ENCODE measurements around the gene DNAJB4.
"Not testable (repeated sequence)": the region's sequence is repeated elsewhere in the genome, so short reads cannot be mapped to it uniquely, and the experiment has no call there.

DNAJB4 gene

DNA sequence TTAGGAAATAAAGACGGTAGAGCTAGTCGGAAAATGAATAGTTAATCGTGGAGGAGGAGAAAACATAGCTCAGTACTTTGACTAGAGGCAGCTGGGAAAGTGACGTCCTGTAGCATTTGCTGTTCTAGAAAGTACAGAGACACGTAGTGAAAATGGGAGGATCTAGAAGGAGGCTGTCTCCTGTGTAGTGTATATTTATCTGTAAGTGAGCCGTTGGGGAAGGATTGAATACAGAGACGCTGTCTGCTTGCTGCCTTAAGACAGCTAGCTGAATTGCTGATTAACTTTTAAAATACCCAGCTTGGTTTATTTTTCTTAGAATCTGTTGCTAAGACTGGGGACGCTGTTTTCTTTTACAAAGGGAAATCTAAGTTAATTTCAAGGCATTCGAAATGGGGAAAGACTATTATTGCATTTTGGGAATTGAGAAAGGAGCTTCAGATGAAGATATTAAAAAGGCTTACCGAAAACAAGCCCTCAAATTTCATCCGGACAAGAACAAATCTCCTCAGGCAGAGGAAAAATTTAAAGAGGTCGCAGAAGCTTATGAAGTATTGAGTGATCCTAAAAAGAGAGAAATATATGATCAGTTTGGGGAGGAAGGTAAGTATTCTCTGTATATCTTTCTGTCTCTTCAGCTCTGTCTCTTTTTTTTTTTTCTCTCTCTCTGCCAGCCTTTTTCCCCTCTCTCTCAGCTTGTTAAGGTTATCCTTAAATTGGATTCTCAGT is at the start of gene DNAJB4:
Gene DNAJB4, plus strand, starts transcription at position 221 of the 729 bp plus-strand sequence. Its CDS starts 172 bp downstream, at position 393.
- DNase-seq (ENCODE audit: low spot score), result peak; percentile 97

DNA sequence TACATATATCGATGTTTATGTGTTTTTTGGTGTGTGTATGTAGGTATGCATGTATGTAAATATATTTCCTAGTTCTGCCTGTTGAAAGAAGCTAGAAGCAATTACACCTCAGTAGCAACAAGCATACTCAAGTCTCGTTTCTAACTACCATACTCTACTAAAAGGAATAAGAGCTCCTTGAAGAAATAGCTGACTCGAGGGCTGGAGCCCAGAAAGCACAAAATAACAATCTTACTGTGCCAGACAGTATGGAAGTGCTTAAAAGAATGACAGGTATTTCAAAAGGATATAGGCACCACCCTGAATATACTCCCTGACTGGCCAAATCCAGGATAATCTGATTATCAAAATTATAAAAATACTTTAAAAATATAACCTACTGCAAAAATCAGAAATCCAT is 49.0 kb upstream of the DNAJB4 start:
- no peak for DNase-seq (ENCODE audit: low spot score)

DNA sequence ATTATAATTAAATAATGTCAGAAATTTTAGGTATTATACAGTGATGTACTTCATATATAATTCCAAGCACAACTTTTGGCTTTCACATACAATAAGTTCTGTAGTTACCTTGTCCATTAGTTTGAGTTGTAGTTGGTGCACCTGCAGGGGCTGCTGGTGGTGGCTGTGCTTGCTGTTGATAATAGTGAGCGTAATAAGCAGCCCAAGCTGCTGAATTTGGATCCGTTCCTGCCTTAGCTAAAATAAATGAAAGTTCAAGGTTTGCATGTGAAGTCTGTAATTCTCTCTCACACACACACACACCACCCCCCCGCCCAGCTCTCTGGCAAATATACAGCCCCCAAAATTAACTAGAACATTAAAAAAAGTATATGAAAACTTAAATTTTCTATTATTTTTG is 48.3 kb upstream of the DNAJB4 start:
- no peak for DNase-seq (ENCODE audit: low spot score)

DNA sequence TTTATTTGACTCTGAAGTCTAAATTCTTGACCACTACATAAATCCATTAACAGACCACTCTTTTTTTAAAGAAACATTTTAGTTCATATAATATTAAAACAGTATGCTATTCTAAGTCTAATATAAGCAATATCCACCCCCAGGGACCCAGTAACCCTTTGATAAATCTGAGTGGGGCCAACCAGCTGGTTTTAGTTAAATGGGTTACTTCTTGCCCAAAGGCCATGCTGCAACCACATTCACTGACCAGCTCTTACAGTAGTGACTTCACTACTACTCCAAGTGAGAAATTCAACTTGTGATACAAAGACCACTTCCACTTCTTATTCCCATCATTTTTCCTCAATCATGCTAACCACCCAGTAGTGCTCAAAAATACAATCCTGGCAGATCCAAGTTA is 46.3 kb upstream of the DNAJB4 start:
- DNase-seq (ENCODE audit: low spot score), result no peak

DNA sequence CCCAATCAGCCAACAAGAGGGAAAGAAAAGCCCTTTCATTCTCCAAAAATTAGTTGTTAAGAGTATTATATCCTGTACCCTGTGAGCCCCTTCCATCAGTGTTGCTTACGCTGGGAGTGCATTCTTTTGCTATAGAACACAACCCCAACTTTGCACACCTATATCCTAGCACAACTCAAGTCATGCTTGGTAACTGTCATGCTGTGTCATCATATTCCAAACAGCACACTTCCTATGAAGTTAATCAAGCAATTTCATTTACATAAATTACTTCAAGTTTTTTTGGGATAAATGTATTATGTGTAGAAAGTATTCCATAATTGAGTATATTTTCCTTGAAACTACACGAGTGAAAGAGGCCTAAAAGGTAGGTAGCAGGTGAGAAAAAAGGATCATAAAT is 45.9 kb upstream of the DNAJB4 start:
- no peak for DNase-seq (ENCODE audit: low spot score)

DNA sequence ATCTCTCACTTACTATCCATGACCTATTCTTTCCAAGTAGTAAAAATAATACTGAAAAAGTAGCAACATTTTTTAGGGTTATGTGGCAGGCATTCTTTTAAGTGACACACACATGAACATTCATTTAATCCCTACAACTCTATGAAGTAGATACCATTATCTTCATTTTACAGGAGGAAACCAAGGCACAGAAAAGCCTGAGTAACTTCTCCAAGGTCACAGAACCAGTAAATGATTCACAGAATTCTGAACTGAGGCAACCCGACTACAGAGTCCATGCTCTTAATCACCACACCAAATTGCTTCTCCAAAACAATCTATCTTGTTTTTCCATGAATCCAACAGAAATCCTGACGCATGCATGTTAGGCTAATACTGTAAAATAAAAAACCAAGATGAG is 43.3 kb upstream of the DNAJB4 start:
- DNase-seq (ENCODE audit: low spot score), result no peak

DNA sequence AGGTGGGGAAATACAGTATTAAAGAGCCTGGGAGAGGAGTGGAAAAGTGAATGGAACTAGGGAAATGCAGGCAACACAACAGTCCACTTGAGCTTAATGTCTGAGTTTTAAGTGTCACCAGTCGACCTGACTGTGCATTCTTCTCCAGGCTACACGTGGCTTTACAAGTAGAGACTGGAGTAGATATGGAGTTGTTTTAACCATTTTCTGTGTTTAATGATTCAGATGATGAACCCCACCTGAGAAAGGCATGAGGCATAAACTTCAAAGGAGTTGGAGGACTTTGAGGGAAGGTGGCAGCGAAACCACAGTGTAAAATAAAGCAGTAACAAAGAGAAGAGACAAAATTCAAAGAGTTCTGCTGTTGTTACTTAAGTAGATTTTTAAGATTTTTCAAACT is 38.4 kb upstream of the DNAJB4 start:
- no peak for DNase-seq (ENCODE audit: low spot score)

DNA sequence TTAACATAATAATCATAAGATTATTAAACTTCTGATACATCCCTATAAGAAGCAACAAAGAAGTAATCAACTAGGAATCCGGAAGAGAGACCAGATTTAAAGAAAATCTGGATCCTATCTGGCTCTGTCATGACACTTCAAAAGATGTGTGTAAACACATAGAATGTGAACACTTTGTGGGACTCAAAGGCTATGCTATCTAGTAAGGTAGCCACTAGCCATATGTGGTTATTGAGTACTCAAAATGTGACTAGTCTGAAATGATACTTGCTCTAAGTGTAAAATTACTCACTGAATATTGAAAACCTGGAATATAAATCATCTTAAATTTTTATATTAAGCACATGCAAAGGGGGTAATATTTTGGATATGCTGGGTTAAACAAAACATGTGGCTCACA is 34.5 kb upstream of the DNAJB4 start:
- no peak for DNase-seq (ENCODE audit: low spot score)

DNA sequence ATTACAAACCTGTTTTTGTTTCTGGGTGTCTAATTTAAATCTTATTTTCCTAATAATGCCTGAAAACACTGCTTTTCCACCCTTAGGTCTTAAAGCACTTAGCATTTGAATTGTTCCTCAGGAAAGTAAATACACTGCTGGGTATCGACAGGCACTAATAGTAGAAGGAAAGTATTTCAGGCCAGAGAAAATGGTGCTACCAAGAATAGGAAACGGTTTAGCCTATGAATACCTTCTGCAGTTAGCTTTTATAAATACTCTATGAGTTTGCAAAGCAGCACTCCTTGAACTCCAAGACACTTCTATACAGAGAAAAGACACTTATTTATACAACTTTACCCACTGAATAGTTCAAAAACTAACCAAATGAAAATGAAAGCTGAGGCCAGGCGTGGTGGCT is 32.7 kb upstream of the DNAJB4 start:
- no peak for DNase-seq (ENCODE audit: low spot score)

DNA sequence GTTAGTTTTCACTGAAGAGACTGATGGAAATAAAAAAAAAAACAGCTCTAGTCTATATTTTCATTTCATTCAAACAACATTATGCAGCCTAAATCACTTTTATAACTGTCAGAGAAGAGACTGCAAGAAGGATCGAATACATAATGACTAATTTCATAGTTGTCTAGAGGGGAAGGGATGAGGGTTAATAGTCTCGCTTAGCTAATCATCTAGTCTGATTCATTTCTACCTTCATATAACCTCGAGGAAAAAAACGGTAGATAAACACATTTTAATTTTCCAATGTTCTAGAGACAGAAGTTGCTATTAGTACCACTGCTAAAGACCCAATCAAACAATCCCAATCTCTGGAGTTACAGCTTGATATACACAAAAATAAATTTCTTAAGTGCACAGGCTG is 29.4 kb upstream of the DNAJB4 start:
- DNase-seq (ENCODE audit: low spot score), result no peak

DNA sequence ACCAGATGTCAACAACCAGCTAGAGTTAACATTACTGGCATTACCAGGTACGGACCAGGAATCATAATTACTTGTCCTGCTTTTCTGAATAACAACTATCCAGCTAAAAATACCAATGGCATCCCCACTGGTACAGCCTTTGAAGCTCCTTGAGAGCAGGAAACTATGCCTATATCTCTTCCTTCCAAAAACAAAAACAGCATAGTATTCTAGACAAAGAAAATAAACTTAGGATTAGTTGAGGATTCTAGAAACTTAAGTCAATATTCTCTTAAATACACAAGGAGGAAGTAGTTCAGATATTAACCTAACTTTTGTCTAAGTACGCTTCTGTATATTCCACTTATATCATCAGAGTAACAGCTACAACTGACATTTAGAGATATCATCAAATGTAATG is 28.8 kb upstream of the DNAJB4 start:
- DNase-seq (ENCODE audit: low spot score), result peak; percentile 19

DNA sequence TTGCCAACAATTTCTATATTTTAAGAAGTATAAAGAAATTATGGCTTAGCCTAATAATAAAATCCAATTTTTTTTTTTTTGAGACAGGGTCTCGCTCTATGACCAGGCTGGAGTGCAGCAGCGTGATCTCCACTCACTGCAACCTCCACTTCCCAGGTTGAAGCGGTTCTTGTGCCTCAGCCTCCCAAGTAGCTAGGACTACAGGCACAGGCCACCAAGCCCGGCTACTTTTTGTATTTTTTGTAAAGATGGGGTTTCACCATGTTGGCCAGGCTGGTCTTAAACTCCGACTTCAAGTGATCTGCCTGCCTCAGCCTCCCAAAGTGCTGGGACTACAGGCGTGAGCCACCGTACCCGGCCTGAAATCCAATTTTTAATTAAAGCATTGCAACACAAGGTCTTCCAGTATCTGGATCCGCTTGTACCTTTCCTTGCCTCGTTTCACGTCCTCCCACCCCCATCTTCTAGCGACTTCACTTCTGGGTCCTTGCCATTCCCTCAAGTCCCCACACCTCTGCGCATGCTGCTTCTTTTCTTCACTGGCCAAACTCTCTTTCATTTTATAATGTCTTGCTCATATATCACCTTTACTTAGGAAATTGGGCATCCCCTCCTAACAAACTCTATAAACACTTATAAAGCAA is 28.2 kb upstream of the DNAJB4 start:
- peak; percentile 18 for DNase-seq (ENCODE audit: low spot score)

DNA sequence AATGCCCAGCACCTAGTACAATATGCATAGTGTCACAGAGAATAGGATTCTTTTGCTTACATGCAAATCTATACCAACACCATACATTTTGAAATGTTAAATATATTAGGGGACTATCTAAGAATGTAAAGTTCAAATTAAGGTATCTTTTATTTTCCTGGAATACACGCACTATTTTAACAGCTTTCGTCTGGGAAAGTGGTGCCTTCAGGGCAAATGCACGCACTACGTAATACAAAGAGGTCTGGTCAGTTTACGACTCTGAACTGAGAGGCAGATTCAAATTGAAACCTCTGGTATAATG is 26.8 kb upstream of the DNAJB4 start:
- no peak for DNase-seq (ENCODE audit: low spot score)

DNA sequence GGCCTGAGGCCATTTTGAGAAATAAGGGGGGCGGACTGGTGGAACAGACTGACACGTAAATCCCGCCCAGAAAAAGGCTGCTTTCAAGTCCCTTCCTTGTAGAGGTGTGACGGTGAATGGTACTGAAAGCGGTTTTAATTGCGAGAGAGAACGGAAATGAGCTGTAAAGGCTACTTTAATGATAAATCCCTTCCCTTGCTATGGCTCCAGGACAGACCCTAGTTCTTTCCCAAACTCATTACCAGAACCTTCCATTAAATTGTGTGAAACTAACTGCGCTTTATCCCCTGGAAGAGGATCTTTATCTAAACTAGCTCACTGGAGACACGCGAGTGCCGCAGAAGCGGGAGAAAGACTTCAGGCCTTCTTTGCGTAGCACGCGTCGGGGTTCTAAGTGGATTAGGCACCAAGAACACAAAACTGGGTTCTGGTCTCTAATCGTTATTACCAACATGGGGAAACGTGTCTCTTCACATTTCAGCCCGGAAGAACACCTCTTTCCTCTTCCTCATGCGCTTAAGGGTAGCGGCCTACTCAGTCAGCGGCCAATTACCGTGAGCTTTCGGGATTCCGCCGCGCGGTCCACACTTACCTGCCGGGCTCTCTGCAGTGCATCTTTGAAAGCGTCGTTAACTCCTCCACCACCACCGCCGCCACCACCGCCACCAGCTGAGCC is 26.3 kb upstream of the DNAJB4 start:
- DNase-seq (ENCODE audit: low spot score), result peak; percentile 79

DNA sequence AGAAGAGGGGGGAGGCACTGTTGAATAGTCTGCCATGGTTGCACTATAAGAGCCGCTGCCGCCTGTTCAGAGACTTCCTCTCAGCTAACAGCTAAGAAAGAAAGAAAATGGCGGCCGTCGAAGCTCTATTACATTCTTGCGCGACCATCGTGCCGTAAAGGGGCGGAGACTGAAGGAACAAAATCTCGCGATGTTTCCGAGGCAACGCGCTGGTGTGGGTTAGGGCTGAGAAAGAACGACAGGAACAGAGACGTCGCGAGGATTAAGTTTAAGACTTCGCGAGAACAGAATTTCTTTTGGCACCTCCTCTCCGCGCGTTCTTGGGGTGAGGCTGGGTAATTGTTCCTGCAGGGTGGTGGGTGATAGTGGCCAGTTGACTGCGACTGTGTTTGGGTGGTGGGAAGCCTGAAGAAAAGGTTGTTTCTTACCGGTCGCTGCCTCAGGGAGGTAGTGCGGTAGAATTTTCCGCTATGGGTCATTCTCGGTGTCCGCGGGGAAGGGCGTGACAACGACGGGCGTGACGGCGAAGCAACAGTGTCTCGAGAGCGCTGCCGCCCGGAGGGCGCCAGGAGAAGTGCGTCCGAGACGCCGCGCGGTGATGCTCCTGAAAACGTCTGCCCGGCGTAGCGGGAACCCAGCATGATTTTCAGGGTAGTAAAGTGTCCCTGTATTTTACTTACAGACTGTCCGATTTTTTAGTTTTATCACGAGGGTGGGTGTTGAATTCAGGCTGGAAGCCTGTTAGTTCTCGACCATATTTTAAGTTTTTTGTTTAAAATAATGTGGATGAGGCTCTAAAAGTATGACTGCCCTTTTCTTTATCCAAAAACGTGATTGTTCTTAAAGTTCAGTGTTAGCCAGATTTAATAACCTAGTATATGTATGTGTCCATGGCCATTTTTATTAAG is 25.5 kb upstream of the DNAJB4 start, which contains the start of gene FUBP1:
Gene FUBP1, minus strand, starts transcription at position 104 of the 908 bp plus-strand sequence. Its CDS starts 68 bp downstream, at position 36.
- peak; percentile 99 for DNase-seq (ENCODE audit: low spot score)

DNA sequence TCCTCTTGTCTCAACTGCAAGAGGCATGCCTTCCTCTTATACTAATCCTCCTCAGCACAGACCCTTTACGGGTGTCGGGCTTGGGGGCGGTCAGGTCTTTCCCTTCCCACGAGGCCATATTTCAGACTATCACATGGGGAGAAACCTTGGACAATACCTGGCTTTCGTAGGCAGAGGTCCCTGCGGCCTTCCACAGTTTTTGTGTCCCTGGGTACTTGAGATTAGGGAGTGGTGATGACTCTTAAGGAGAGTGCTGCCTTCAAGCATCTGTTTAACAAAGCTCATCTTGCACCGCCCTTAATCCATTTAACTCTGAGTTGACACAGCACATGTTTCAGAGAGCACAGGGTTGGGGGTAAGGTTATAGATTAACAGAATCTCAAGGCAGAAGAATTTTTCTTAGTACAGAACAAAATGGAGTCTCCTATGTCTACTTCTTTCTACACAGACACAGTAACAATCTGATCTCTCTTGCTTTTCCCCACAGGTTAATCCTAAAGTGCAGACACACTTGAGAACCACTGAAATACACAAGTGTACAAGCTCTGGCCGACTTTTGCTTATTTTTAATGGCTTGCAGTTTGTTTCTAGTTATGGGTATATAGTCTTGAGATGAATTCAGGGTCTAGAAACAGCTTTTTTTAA is 21.3 kb upstream of the DNAJB4 start:
- DNase-seq (ENCODE audit: low spot score), result not testable (repeated sequence)

DNA sequence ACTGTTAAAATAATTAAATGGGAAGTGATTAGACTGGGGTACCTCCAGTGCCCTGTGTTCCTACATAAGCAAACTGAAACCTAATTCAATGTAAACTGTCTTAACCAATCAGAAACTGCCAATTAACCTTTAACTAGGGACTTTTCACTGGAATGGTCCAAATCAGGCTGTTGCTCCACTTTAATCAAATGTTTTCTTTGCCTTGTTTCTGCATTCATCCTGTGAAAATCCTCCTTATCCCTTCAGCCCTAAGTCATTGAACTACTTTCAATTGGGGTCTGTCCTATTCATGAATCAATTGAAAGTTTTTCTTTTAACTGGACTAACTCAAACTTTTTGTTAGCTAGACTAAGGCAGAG is 20.8 kb upstream of the DNAJB4 start:
- no peak for DNase-seq (ENCODE audit: low spot score)

DNA sequence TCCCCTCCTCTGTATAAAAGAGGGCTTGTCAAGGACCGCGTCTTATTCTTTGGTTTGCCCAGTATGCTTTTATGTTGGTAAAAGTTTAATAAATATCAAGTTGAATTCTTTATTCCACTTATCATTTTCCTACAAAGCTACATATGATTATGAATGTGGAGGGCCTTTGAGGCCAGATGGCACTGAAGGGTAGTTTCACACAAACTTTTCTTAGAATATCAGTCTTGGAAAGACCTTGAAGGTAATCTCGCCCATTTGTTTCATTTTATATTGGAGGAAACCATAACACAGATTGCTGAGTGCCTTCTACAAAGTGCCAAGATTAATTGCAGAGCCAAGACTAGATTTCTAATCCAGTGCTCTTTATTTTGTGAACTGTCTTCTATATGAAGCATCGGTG is 20.1 kb upstream of the DNAJB4 start:
- DNase-seq (ENCODE audit: low spot score), result no peak

DNA sequence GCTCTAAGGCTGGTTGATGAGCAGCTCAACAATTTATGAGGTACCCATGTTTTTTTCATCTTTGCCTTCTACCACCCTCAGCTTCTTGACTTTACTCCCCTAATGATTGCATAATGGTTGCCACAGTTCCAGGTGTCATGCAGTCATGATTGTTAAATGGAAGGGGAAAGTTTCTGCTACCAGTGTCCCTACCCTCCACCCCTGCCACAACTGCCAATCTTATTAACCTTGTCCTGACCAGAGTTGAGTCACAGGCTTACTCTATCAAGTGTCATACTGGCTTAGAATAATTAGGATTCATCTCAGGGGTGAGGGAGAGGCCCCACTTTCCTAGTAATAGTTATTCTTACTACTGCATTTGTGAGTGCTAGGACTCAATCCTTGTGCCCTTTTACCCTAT is 17.9 kb upstream of the DNAJB4 start:
- DNase-seq (ENCODE audit: low spot score), result no peak

DNA sequence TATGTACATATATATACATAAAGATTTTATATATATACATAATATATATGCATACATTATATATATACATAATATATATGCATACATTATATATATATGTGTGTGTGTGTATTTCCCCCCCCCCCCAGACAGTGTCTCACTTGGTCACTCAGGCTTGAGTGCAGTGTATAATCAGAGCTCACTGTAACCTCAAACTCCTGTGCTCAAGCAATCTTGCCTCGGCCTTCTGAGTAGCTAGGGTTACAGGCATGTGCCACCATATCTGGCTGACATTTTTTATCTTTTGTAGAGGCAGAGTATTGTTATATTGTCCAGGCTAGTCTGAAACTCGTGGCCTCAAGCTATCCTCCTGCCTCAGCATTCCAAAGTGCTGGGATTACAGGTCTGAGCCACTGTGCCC is 16.8 kb upstream of the DNAJB4 start:
- no peak for DNase-seq (ENCODE audit: low spot score)

DNA sequence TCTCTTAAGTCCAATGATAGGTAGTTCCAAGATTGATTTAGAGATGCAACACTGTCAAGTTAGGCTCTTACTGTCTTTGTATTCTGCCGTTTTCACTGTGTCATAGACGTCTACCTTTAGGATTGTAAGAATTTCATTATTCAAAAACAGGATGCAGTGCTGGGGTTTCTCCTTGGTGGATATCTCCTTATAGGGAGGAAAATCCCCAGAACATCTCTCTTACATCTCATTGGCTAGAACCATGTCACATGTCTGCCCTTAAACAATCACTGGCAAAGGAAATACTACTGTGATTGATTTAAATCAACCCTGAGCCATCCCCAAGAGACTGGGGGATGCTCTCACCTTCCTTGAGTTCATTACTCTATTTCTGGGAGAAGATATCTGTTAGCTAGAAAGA is 15.0 kb upstream of the DNAJB4 start:
- DNase-seq (ENCODE audit: low spot score), result no peak

DNA sequence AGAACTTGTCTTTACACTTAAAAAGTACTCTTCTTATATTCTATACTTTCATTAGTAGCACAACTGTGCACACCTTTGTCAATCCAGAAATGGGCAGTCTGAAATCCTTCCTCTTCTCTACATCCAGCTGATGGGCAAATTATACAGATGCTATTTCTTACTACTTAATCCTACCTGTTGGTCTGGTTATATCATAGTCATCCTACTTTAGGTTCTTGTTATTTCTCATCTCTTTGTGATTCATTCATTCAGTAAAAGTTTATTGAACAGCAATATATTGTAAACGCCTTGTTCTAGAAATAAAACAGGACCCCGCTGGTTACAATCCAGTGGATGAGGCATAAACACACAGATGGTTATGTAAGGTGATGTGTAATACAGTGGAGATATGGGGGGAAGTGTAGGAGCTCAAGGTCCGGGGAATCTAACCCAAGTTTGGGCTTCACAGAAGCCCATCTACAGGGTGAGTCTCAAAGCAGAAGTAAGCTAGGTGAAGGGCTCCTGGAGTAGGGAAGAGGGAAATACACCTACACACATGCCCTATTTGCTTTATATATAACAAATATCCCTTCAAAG is 14.0 kb upstream of the DNAJB4 start:
- DNase-seq (ENCODE audit: low spot score), result no peak

Data from hematopoietic multipotent progenitor cell treated with erythropoietin and hydrocortisone succinate and interleukin-3 and kit ligand, for 17 days (in vitro differentiated cells).